Erythroblast (primary cell): ENCODE results near the gene TNPO2.

Experiments used
- GATA1 ChIP-seq: IDR thresholded peaks from 2 replicates; pipeline ENCODE4 v1.6.1; 2011; ENCODE audit warnings: low read depth, mild to moderate bottlenecking, control low read depth, low read length, moderate library complexity
- POLR2A ChIP-seq: IDR thresholded peaks from 2 replicates; pipeline ENCODE4 v1.6.1; 2011; ENCODE audit warnings: mild to moderate bottlenecking, low read length

GRCh38 chr19:12763100-12763499 is 39.4 kb upstream of the TNPO2 start:
- no peak for TF ChIP-seq POLR2A
- TF ChIP-seq GATA1: no peak
